GM18498 (cell line): ENCODE data around the gene ZNF768.

Source experiments
- ATAC-seq: cut with Tn5 transposase; IDR thresholded peaks from one replicate; pipeline ENCODE4 v1.9.1; 2021; ENCODE audit warnings: mild to moderate bottlenecking, moderate library complexity; ENCODE audit not compliant: unreplicated experiment

ZNF768 gene

GRCh38 chr16:30526137-30526822 lies at the start of gene ZNF768:
Gene ZNF768 (minus strand): TSS chr16:30526566. CDS start chr16:30526413, 153 bp downstream.
- ATAC-seq: peak; percentile 39

GRCh38 chr16:30574678-30575077 lies 48.3 kb upstream of the ZNF768 start:
- no peak for ATAC-seq

- peak; percentile 75 for ATAC-seq
Measured at GRCh38 chr16:30571445-30572322, 45.3 kb upstream of the ZNF768 start, which contains the start of gene ZNF688. Gene ZNF688 (minus strand): TSS chr16:30571714. CDS start chr16:30571629, 85 bp downstream.

- ATAC-seq: no peak
Measured at GRCh38 chr16:30570636-30571444, 44.5 kb upstream of the ZNF768 start.

GRCh38 chr16:30569746-30570635 lies 43.6 kb upstream of the ZNF768 start:
- ATAC-seq: no peak

- no peak for ATAC-seq
Measured at GRCh38 chr16:30569281-30569680, 42.9 kb upstream of the ZNF768 start.

GRCh38 chr16:30567991-30568638 lies 41.7 kb upstream of the ZNF768 start:
- no peak for ATAC-seq

- ATAC-seq: no peak
Measured at GRCh38 chr16:30567160-30567990, 41.0 kb upstream of the ZNF768 start.

- ATAC-seq: no peak
Measured at GRCh38 chr16:30566531-30566930, 40.2 kb upstream of the ZNF768 start.

- ATAC-seq: no peak
Measured at GRCh38 chr16:30565984-30566383, 39.6 kb upstream of the ZNF768 start.

- no peak for ATAC-seq
Measured at GRCh38 chr16:30565526-30565925, 39.2 kb upstream of the ZNF768 start.

- ATAC-seq: no peak
Measured at GRCh38 chr16:30562021-30562420, 35.7 kb upstream of the ZNF768 start.

- no peak for ATAC-seq
Measured at GRCh38 chr16:30561089-30561816, 34.9 kb upstream of the ZNF768 start.

- no peak for ATAC-seq
Measured at GRCh38 chr16:30559690-30560089, 33.3 kb upstream of the ZNF768 start.

- ATAC-seq: no peak
Measured at GRCh38 chr16:30558789-30559377, 32.5 kb upstream of the ZNF768 start.

- peak; percentile 88 for ATAC-seq
Measured at GRCh38 chr16:30557957-30558788, 31.8 kb upstream of the ZNF768 start, which contains the start of gene ZNF764. Gene ZNF764 (minus strand): TSS chr16:30558374. CDS start chr16:30558182, 192 bp downstream.

GRCh38 chr16:30557707-30557956 lies 31.3 kb upstream of the ZNF768 start:
- ATAC-seq: peak; percentile 11
